ENCODE results near the gene SPOCD1. TPM values are rescaled to one million over a fixed set of nuclear protein-coding genes. Genes with fewer than 3 reads are reported as not detected.

The SPOCD1 gene
- total and polyA plus RNA-seq, 2 of the 4 experiments (the other 2 are of a cell fraction), result 59.7 to 132 TPM

- Histone ChIP-seq H2AFZ (replicated peaks; ENCODE audit: low read length, poor library complexity) (no peak overlapping the region), H3K14ac (replicated peaks; ENCODE audit: low read depth, low read length) (no peak overlapping the region), H3K4ac (ENCODE audit: low read depth, low read length) (no peak overlapping the region), H3K36me3 (ENCODE audit: control insufficient read depth, insufficient read depth, low read length) (no peaks in the 10 kb centered on the region), H3K18ac (ENCODE audit: low read depth, low read length) (no peak overlapping the region), H4K8ac (ENCODE audit: low read depth in 2 of 2, low read length in 2 of 2) (no peak overlapping the region), H3K27me3 (ENCODE audit: control insufficient read depth, insufficient read depth, low read length) (peaks cover 8% of the 10 kb centered on the region), H2AK9ac (replicated peaks; ENCODE audit: low read depth, low read length, poor library complexity) (no peak overlapping the region), H3K9me3 (ENCODE audit: control insufficient read depth, insufficient read depth, low read length) (no peaks in the 10 kb centered on the region), H3K9ac (ENCODE audit: low read depth, low read length) (no peak overlapping the region), H4K5ac (ENCODE audit: low read depth, low read length) (no peak overlapping the region), H3K4me3 (ENCODE audit: insufficient read depth, low read depth, low read length) (no peak overlapping the region), H2AK5ac (ENCODE audit: low read depth, low read length) (no peak overlapping the region), H3K79me1 (ENCODE audit: low read depth in 1 of 2, low read length in 2 of 2) (no peaks in the 10 kb centered on the region), H2BK5ac (ENCODE audit: low read depth, low read length, poor library complexity, severe bottlenecking) (no peak overlapping the region), H3K56ac (ENCODE audit: extremely low read depth, insufficient read depth, low read length) (no peak overlapping the region), H3K27ac (ENCODE audit: insufficient read depth, low read length) (no peak overlapping the region), H4K91ac (ENCODE audit: insufficient read depth, low read depth, low read length) (no peak overlapping the region), H2BK15ac (ENCODE audit: low read depth, low read length) (no peak overlapping the region), H3K4me1 (ENCODE audit: control insufficient read depth, insufficient read depth, low read length) (peaks cover 4% of the 10 kb centered on the region; the same call in 1 of the 2 replicates), H2BK20ac (ENCODE audit: low read depth, low read length) (no peak overlapping the region), H2BK120ac (ENCODE audit: low read depth, low read length) (no peak overlapping the region), H3K9me1 (ENCODE audit: insufficient read depth, low read length) (0 out of 2 replicates have a peak, but pooled peaks cover 2% of the 10 kb centered on the region), H3K4me2 (ENCODE audit: low read depth, low read length) (no peak overlapping the region), H3K23ac (ENCODE audit: low read depth, low read length) (no peak overlapping the region), H4K20me1 (ENCODE audit: insufficient read depth, low read length) (no peaks in the 10 kb centered on the region)
- DNase-seq (no peak), ATAC-seq (ENCODE audit: low read depth) (no peak)
- TF ChIP-seq CEBPB (IDR thresholded peaks at IDR 0.05; ENCODE audit: low read depth, low read length), result 0 out of 2 replicates have a peak, but pooled peaks have one; percentile 32
- TF ChIP-seq RFX5 (IDR thresholded peaks at IDR 0.05; ENCODE audit: low read depth, low read length), result no peak
- no peak for TF ChIP-seq SMC3 (IDR thresholded peaks at IDR 0.05; ENCODE audit: low read depth, low read length)
- TF ChIP-seq MAZ (IDR thresholded peaks at IDR 0.05; ENCODE audit: borderline replicate concordance, low read depth, low read length), result no peak
- no peak for TF ChIP-seq RCOR1 (IDR thresholded peaks at IDR 0.05; ENCODE audit: insufficient replicate concordance, low read length)
- no peak for TF ChIP-seq NFE2L2 (IDR thresholded peaks at IDR 0.05; ENCODE audit: low read depth, low read length)
- no peak for TF ChIP-seq CHD1 (IDR thresholded peaks at IDR 0.05; ENCODE audit: low read depth, low read length)
- TF ChIP-seq RAD21 (IDR thresholded peaks at IDR 0.05; ENCODE audit: low read length), result no peak
- intact Hi-C loops (cut with micrococcal nuclease), result no loop called here
- in situ Hi-C loops (cut with MboI; ENCODE audit: low sequenced_read_pairs), result no loop called here
- POLR2A ChIA-PET (ENCODE audit: unreplicated experiment), result no interaction called here
- no CpG with 5 or more reads among the region's 9 CpGs for WGBS, 2 experiments (ENCODE audit: extremely low coverage in 2 of 2, insufficient read length in 1 of 2)
- dilution Hi-C loops (cut with HindIII; ENCODE audit: low sequenced_read_pairs, unreplicated experiment), result no loop called here
- BruUV-seq (replicated peaks), result no TSS peak
- CTCF ChIA-PET, result no interaction called here
Observed at GRCh38 chr1:31837451-31838158, 21.8 kb upstream of the SPOCD1 start.
